LHCN-M2 (cell line): ENCODE data around the gene CBX5. TPM values are rescaled to one million over a fixed set of nuclear protein-coding genes. Genes with fewer than 3 reads are reported as not detected.
"Not testable (repeated sequence)": the region's sequence is repeated elsewhere in the genome, so short reads cannot be mapped to it uniquely, and the experiment has no call there.

Source experiments
- DNase-seq: peaks from one replicate; pipeline ENCODE4 v3.0.0-alpha.2; 2012; ENCODE audit warnings: low read depth
- total RNA-seq: library from RNA; depleted of rRNA; stranded (reverse); fragments of >200 nt; gene quantifications from 2 replicates; pipeline ENCODE4 v1.2.3, GENCODE V29; 2014

CBX5 gene
- total RNA-seq, 1 experiment from 2014 or later = 90.8 TPM

GRCh38 chr12:54266852-54267251, 13.1 kb downstream of the CBX5 start:
- no peak for DNase-seq

GRCh38 chr12:54265364-54265812, 14.5 kb downstream of the CBX5 start:
- no peak for DNase-seq

- peak; percentile 75 for DNase-seq
Measured at GRCh38 chr12:54262403-54262925, 17.5 kb downstream of the CBX5 start.

GRCh38 chr12:54261815-54262402, 18.0 kb downstream of the CBX5 start:
- no peak for DNase-seq

GRCh38 chr12:54259194-54260011, 20.5 kb downstream of the CBX5 start:
- DNase-seq = peak; percentile 94

- DNase-seq = peak; percentile 47
Measured at GRCh38 chr12:54258201-54258681, 21.7 kb downstream of the CBX5 start.

GRCh38 chr12:54257332-54257731, 22.6 kb downstream of the CBX5 start:
- DNase-seq = no peak

- DNase-seq = no peak
Measured at GRCh38 chr12:54253240-54253639, 26.7 kb downstream of the CBX5 start.

- peak; percentile 46 for DNase-seq
Measured at GRCh38 chr12:54251667-54252284, 28.1 kb downstream of the CBX5 start.

- DNase-seq = no peak
Measured at GRCh38 chr12:54249489-54249888, 30.4 kb downstream of the CBX5 start.

- no peak for DNase-seq
Measured at GRCh38 chr12:54246011-54246641, 33.8 kb downstream of the CBX5 start.

- no peak for DNase-seq
Measured at GRCh38 chr12:54240971-54241588, 38.8 kb downstream of the CBX5 start.

GRCh38 chr12:54240129-54240528, 39.8 kb downstream of the CBX5 start:
- DNase-seq = no peak

- peak; percentile 53 for DNase-seq
Measured at GRCh38 chr12:54239620-54240019, 40.3 kb downstream of the CBX5 start.

- no peak for DNase-seq
Measured at GRCh38 chr12:54238531-54238930, 41.4 kb downstream of the CBX5 start.

GRCh38 chr12:54232790-54233189, 47.1 kb downstream of the CBX5 start:
- peak; percentile 76 for DNase-seq

GRCh38 chr12:54231269-54231668, 48.7 kb downstream of the CBX5 start:
- not testable (repeated sequence) for DNase-seq

- DNase-seq = no peak
Measured at GRCh38 chr12:54230555-54230954, 49.4 kb downstream of the CBX5 start.

GRCh38 chr12:54229624-54230212, 50.2 kb downstream of the CBX5 start:
- peak; percentile 94 for DNase-seq

- DNase-seq = no peak
Measured at GRCh38 chr12:54228471-54228870, 51.5 kb downstream of the CBX5 start.

- DNase-seq = not testable (repeated sequence)
Measured at GRCh38 chr12:54227927-54228326, 52.0 kb downstream of the CBX5 start.
